HT1080 (cell line): Measurements from ENCODE around the gene CHST10. TPM values are rescaled to one million over a fixed set of nuclear protein-coding genes. Genes with fewer than 3 reads are reported as not detected.
"Not testable (repeated sequence)": the region's sequence is repeated elsewhere in the genome, so short reads cannot be mapped to it uniquely, and the experiment has no call there.

Experiments used
- DNase-seq: peaks from one replicate; pipeline ENCODE4 v3.0.0-alpha.2; 2015; ENCODE audit warnings: low read depth
- total RNA-seq: library from RNA; depleted of rRNA; stranded (reverse); fragments of >200 nt; shearing (Covaris generic); gene quantifications from 2 replicates; pipeline ENCODE4 v1.2.3, GENCODE V29; 2014

The CHST10 gene
- total RNA-seq, 1 experiment from 2014 or later, result 18.0 TPM

GRCh38 chr2:100395532-100396350 is 21.7 kb downstream of the CHST10 start:
- DNase-seq, result no peak

GRCh38 chr2:100394111-100394641 is 23.3 kb downstream of the CHST10 start:
- no peak for DNase-seq

GRCh38 chr2:100393362-100393761 is 24.1 kb downstream of the CHST10 start:
- no peak for DNase-seq

- no peak for DNase-seq
These were observed 24.8 kb downstream of the CHST10 start for GRCh38 chr2:100392715-100393114.

- DNase-seq, result no peak
These were observed 25.5 kb downstream of the CHST10 start for GRCh38 chr2:100391735-100392515.

- DNase-seq, result no peak
These were observed 27.2 kb downstream of the CHST10 start for GRCh38 chr2:100390001-100390940.

- DNase-seq, result no peak
These were observed 28.8 kb downstream of the CHST10 start for GRCh38 chr2:100388703-100389102.

- DNase-seq, result no peak
These were observed 33.5 kb downstream of the CHST10 start for GRCh38 chr2:100383954-100384353.

- DNase-seq, result no peak
These were observed 34.2 kb downstream of the CHST10 start for GRCh38 chr2:100383306-100383705.

GRCh38 chr2:100381240-100381639 is 36.2 kb downstream of the CHST10 start:
- DNase-seq, result peak; percentile 72

- DNase-seq, result no peak
These were observed 36.8 kb downstream of the CHST10 start for GRCh38 chr2:100380681-100381080.

GRCh38 chr2:100376836-100377235 is 40.6 kb downstream of the CHST10 start:
- DNase-seq, result no peak

GRCh38 chr2:100367163-100367562 is 50.3 kb downstream of the CHST10 start:
- no peak for DNase-seq

GRCh38 chr2:100365434-100365833 is 52.0 kb downstream of the CHST10 start:
- DNase-seq, result peak; percentile 81

GRCh38 chr2:100362269-100362668 is 55.2 kb downstream of the CHST10 start:
- DNase-seq, result not testable (repeated sequence)

- DNase-seq, result no peak
These were observed 57.9 kb downstream of the CHST10 start for GRCh38 chr2:100359576-100359975.

GRCh38 chr2:100358554-100358953 is 58.9 kb downstream of the CHST10 start:
- no peak for DNase-seq

- no peak for DNase-seq
These were observed 64.9 kb downstream of the CHST10 start for GRCh38 chr2:100352521-100352920.

GRCh38 chr2:100350661-100351185 is 66.7 kb downstream of the CHST10 start:
- DNase-seq, result no peak

- DNase-seq, result not testable (repeated sequence)
These were observed 72.3 kb downstream of the CHST10 start for GRCh38 chr2:100345144-100345543.

- no peak for DNase-seq
These were observed 73.0 kb downstream of the CHST10 start for GRCh38 chr2:100344433-100344832.
